Karpas-422 (cell line): ENCODE results near the gene GDNF. TPM values are rescaled to one million over a fixed set of nuclear protein-coding genes. Genes with fewer than 3 reads are reported as not detected.
"Not testable (repeated sequence)": the region's sequence is repeated elsewhere in the genome, so short reads cannot be mapped to it uniquely, and the experiment has no call there.

Experiments
- DNase-seq: peaks from one replicate; pipeline ENCODE4 v3.0.0-alpha.2; 2015
- H2AFZ ChIP-seq: fragments of 200-600 bp; sonication (generic); 2 replicates; pipeline ENCODE4 v1.6.1; 2014; ENCODE audit warnings: antibody characterized with exemption, low read length, mixed read lengths
- H3K27ac ChIP-seq: fragments of 200-600 bp; sonication (generic); 2 replicates; pipeline ENCODE4 v1.5.1; 2014; ENCODE audit warnings: mild to moderate bottlenecking, low read length, moderate library complexity
- H3K27me3 ChIP-seq: fragments of 200-600 bp; sonication (generic); 2 replicates; pipeline ENCODE4 v1.6.1; 2014; ENCODE audit warnings: low read length, mixed read lengths
- H3K36me3 ChIP-seq: fragments of 200-600 bp; sonication (generic); 2 replicates; pipeline ENCODE4 v1.6.1; 2014; ENCODE audit warnings: low read length, mixed read lengths; ENCODE audit not compliant: insufficient read depth
- H3K4me1 ChIP-seq: fragments of 200-600 bp; sonication (generic); 2 replicates; pipeline ENCODE4 v1.6.1; 2014; ENCODE audit warnings: mild to moderate bottlenecking, low read length, mixed read lengths
- H3K4me2 ChIP-seq: fragments of 200-600 bp; sonication (generic); 2 replicates; pipeline ENCODE4 v1.6.1; 2014; ENCODE audit warnings: low read length, low read depth, mild to moderate bottlenecking; ENCODE audit not compliant: poor library complexity, severe bottlenecking
- H3K4me3 ChIP-seq: fragments of 200-600 bp; sonication (generic); 2 replicates; pipeline ENCODE4 v1.5.1; 2014; ENCODE audit warnings: mild to moderate bottlenecking, antibody characterized with exemption, low read length, mixed read lengths
- H3K79me2 ChIP-seq: fragments of 200-600 bp; sonication (generic); 2 replicates; pipeline ENCODE4 v1.6.1; 2014; ENCODE audit warnings: mild to moderate bottlenecking, low read length, mixed read lengths
- H3K9ac ChIP-seq: fragments of 200-600 bp; sonication (generic); 2 replicates; pipeline ENCODE4 v1.6.0; 2014; ENCODE audit warnings: low read length
- H3K9me2 ChIP-seq: fragments of 200-600 bp; sonication (generic), shearing (Covaris generic); replicated peaks from 2 replicates; pipeline ENCODE4 v1.6.0; 2014; ENCODE audit warnings: mild to moderate bottlenecking, low read length, moderate library complexity; ENCODE audit not compliant: insufficient read depth
- H3K9me3 ChIP-seq: fragments of 300-700, 200-600 bp; sonication (generic); 2 replicates; pipeline ENCODE4 v1.6.1; 2014; ENCODE audit warnings: low read length, mixed read lengths
- H4K20me1 ChIP-seq: fragments of 200-600 bp; sonication (generic); 2 replicates; pipeline ENCODE4 v1.6.1; 2014; ENCODE audit warnings: mild to moderate bottlenecking, antibody characterized with exemption, low read length, low read depth; ENCODE audit not compliant: insufficient read depth
- total RNA-seq: library from RNA; depleted of rRNA; stranded (reverse); fragments of >200 nt; shearing (Covaris generic); gene quantifications from 2 replicates; pipeline ENCODE4 v1.2.3, GENCODE V29; 2014; ENCODE audit warnings: low replicate concordance

The GDNF gene
- total RNA-seq, 1 experiment from 2014 or later: not detected

- Histone ChIP-seq H3K9me3 (no peaks in the 10 kb centered on the region), H3K79me2 (no peaks in the 10 kb centered on the region), H3K9me2 (no peaks in the 10 kb centered on the region), H3K9ac (no peak overlapping the region), H3K4me3 (no peak overlapping the region), H3K27me3 (no peaks in the 10 kb centered on the region), H3K4me2 (no peak overlapping the region), H3K4me1 (no peaks in the 10 kb centered on the region), H4K20me1 (no peaks in the 10 kb centered on the region), H3K27ac (no peak overlapping the region), H2AFZ (no peak overlapping the region), H3K36me3 (no peaks in the 10 kb centered on the region)
- DNase-seq: no peak
These were observed 39.9 kb downstream of the GDNF start for GRCh38 chr5:37799865-37800421.

- H3K27me3 ChIP-seq, H3K4me3 ChIP-seq, H3K9me2 ChIP-seq, H3K4me1 ChIP-seq, H4K20me1 ChIP-seq, H3K9me3 ChIP-seq, H3K9ac ChIP-seq, H3K4me2 ChIP-seq, H3K27ac ChIP-seq, DNase-seq, H2AFZ ChIP-seq, H3K79me2 ChIP-seq, H3K36me3 ChIP-seq: not testable (repeated sequence)
These were observed 43.4 kb downstream of the GDNF start for GRCh38 chr5:37796435-37796834.

GRCh38 chr5:37795292-37795691 is 44.5 kb downstream of the GDNF start:
- H3K27me3 ChIP-seq, H4K20me1 ChIP-seq, H3K36me3 ChIP-seq, H3K79me2 ChIP-seq, DNase-seq, H3K9me3 ChIP-seq, H3K9me2 ChIP-seq, H2AFZ ChIP-seq, H3K9ac ChIP-seq, H3K4me2 ChIP-seq, H3K4me3 ChIP-seq, H3K4me1 ChIP-seq, H3K27ac ChIP-seq: not testable (repeated sequence)

- H3K36me3 ChIP-seq: no peaks in the 10 kb centered on the region
- H3K4me2 ChIP-seq: no peak overlapping the region
These were observed 46.7 kb downstream of the GDNF start for GRCh38 chr5:37792975-37793631.

GRCh38 chr5:37791321-37791720 is 48.5 kb downstream of the GDNF start:
- peaks cover 4% of the 10 kb centered on the region for H3K4me1 ChIP-seq
- H3K79me2 ChIP-seq: no peaks in the 10 kb centered on the region
- H3K27me3 ChIP-seq: no peaks in the 10 kb centered on the region
- H3K9me2 ChIP-seq: no peaks in the 10 kb centered on the region
- no peaks in the 10 kb centered on the region for H3K9me3 ChIP-seq
- no peak overlapping the region for H3K9ac ChIP-seq
- H4K20me1 ChIP-seq: no peaks in the 10 kb centered on the region
- H2AFZ ChIP-seq: no peak overlapping the region
- H3K4me2 ChIP-seq: no peak overlapping the region
- DNase-seq: no peak
- no peak overlapping the region for H3K27ac ChIP-seq
- H3K36me3 ChIP-seq: no peaks in the 10 kb centered on the region
- no peak overlapping the region for H3K4me3 ChIP-seq

More at GRCh38 chr5:37792975-37793631, 46.7 kb downstream of the GDNF start:
- no peaks in the 10 kb centered on the region for H3K9me3 ChIP-seq
- no peaks in the 10 kb centered on the region for H3K27me3 ChIP-seq
- no peaks in the 10 kb centered on the region for H4K20me1 ChIP-seq
- no peak for DNase-seq
- H2AFZ ChIP-seq: no peak overlapping the region
- H3K9ac ChIP-seq: no peak overlapping the region
- H3K79me2 ChIP-seq: no peaks in the 10 kb centered on the region
- peaks cover 4% of the 10 kb centered on the region for H3K4me1 ChIP-seq
- H3K4me3 ChIP-seq: no peak overlapping the region
- H3K27ac ChIP-seq: no peak overlapping the region
- no peaks in the 10 kb centered on the region for H3K9me2 ChIP-seq

- H3K9me2 ChIP-seq: no peaks in the 10 kb centered on the region
- H3K27ac ChIP-seq: no peak overlapping the region
- no peak overlapping the region for H3K4me2 ChIP-seq
- H3K4me1 ChIP-seq: peaks cover 4% of the 10 kb centered on the region
- H3K36me3 ChIP-seq: no peaks in the 10 kb centered on the region
- no peak overlapping the region for H3K4me3 ChIP-seq
- no peaks in the 10 kb centered on the region for H3K79me2 ChIP-seq
- DNase-seq: no peak
- no peak overlapping the region for H2AFZ ChIP-seq
- no peaks in the 10 kb centered on the region for H4K20me1 ChIP-seq
- no peaks in the 10 kb centered on the region for H3K9me3 ChIP-seq
- no peak overlapping the region for H3K9ac ChIP-seq
- no peaks in the 10 kb centered on the region for H3K27me3 ChIP-seq
These were observed 49.9 kb downstream of the GDNF start for GRCh38 chr5:37789991-37790390.

GRCh38 chr5:37787742-37788141 is 52.1 kb downstream of the GDNF start:
- Histone ChIP-seq H3K4me2 (no peak overlapping the region), H3K9me2 (no peaks in the 10 kb centered on the region)

GRCh38 chr5:37786862-37787519 is 52.9 kb downstream of the GDNF start:
- no peak for DNase-seq
- no peaks in the 10 kb centered on the region for H3K79me2 ChIP-seq
- H3K9me3 ChIP-seq: no peaks in the 10 kb centered on the region
- no peaks in the 10 kb centered on the region for H3K36me3 ChIP-seq
- no peak overlapping the region for H3K4me3 ChIP-seq
- H3K4me2 ChIP-seq: no peak overlapping the region
- no peak overlapping the region for H3K9ac ChIP-seq
- no peaks in the 10 kb centered on the region for H3K27me3 ChIP-seq
- H3K9me2 ChIP-seq: no peaks in the 10 kb centered on the region
- H3K27ac ChIP-seq: no peak overlapping the region
- peaks cover 4% of the 10 kb centered on the region for H3K4me1 ChIP-seq
- no peaks in the 10 kb centered on the region for H4K20me1 ChIP-seq
- H2AFZ ChIP-seq: no peak overlapping the region

More at GRCh38 chr5:37787742-37788141, 52.1 kb downstream of the GDNF start:
- H3K27ac ChIP-seq: no peak overlapping the region
- no peak overlapping the region for H2AFZ ChIP-seq
- peaks cover 4% of the 10 kb centered on the region for H3K4me1 ChIP-seq
- no peaks in the 10 kb centered on the region for H3K27me3 ChIP-seq
- no peak overlapping the region for H3K4me3 ChIP-seq
- no peak for DNase-seq
- no peaks in the 10 kb centered on the region for H3K36me3 ChIP-seq
- H3K79me2 ChIP-seq: no peaks in the 10 kb centered on the region
- no peaks in the 10 kb centered on the region for H4K20me1 ChIP-seq
- no peaks in the 10 kb centered on the region for H3K9me3 ChIP-seq
- H3K9ac ChIP-seq: no peak overlapping the region
